MM.1S (cell line): ENCODE results near the gene GP1BA.

ENCODE experiments used
- DNase-seq: peaks from one replicate; pipeline ENCODE4 v3.0.0-alpha.2; 2015
- H2AFZ ChIP-seq: fragments of 300-600 bp; sonication (generic); 2 replicates; pipeline ENCODE4 v1.6.0; 2016; ENCODE audit warnings: antibody characterized with exemption, low read length
- H3F3A ChIP-seq: fragments of 300-600 bp; sonication (generic); 2 replicates; pipeline ENCODE4 v1.6.1; 2016; ENCODE audit warnings: mild to moderate bottlenecking, antibody characterized with exemption, low read length, moderate library complexity, mixed read lengths; ENCODE audit not compliant: insufficient read depth
- H3K27ac ChIP-seq: fragments of 300-600 bp; sonication (generic); 2 replicates; pipeline ENCODE4 v1.5.1; 2016; ENCODE audit warnings: mild to moderate bottlenecking, low read length
- H3K27me3 ChIP-seq: fragments of 300-600 bp; sonication (generic); replicated peaks from 2 replicates; pipeline ENCODE4 v1.6.0; 2016; ENCODE audit warnings: low read length; ENCODE audit not compliant: insufficient read depth
- H3K36me3 ChIP-seq: fragments of 300-600 bp; sonication (generic); replicated peaks from 2 replicates; pipeline ENCODE4 v1.6.1; 2016; ENCODE audit warnings: mild to moderate bottlenecking, low read length, mixed read lengths; ENCODE audit not compliant: insufficient read depth
- H3K4me1 ChIP-seq: fragments of 300-600 bp; sonication (generic); 2 replicates; pipeline ENCODE4 v1.6.1; 2016; ENCODE audit warnings: low read length, mixed read lengths
- H3K4me2 ChIP-seq: fragments of 300-600 bp; sonication (generic); 2 replicates; pipeline ENCODE4 v1.6.0; 2016; ENCODE audit warnings: low read depth, low read length
- H3K4me3 ChIP-seq: fragments of 300-600 bp; sonication (generic); 2 replicates; pipeline ENCODE4 v1.5.1; 2016; ENCODE audit warnings: low read length, mixed read lengths
- H3K79me2 ChIP-seq: fragments of 300-600 bp; sonication (generic); 2 replicates; pipeline ENCODE4 v1.6.1; 2016; ENCODE audit warnings: mixed run types, low read length, mixed read lengths
- H3K9ac ChIP-seq: fragments of 300-600 bp; sonication (generic); 2 replicates; pipeline ENCODE4 v1.6.1; 2016; ENCODE audit warnings: low read length, mixed read lengths
- H3K9me2 ChIP-seq: fragments of 300-600 bp; sonication (generic); replicated peaks from 2 replicates; pipeline ENCODE4 v1.6.1; 2016; ENCODE audit warnings: mild to moderate bottlenecking, low read length, mixed read lengths; ENCODE audit not compliant: insufficient read depth
- H3K9me3 ChIP-seq: fragments of 300-600 bp; sonication (generic); replicated peaks from 2 replicates; pipeline ENCODE4 v1.6.1; 2016; ENCODE audit warnings: mild to moderate bottlenecking, low read length, mixed read lengths; ENCODE audit not compliant: insufficient read depth
- H4K20me1 ChIP-seq: fragments of 300-600 bp; sonication (generic); 2 replicates; pipeline ENCODE4 v1.6.1; 2016; ENCODE audit warnings: mild to moderate bottlenecking, low read length, moderate library complexity, mixed read lengths; ENCODE audit not compliant: insufficient read depth
- CTCF ChIP-seq: fragments of 300-600 bp; sonication (generic); IDR thresholded peaks from 2 replicates; pipeline ENCODE4 v1.5.1; 2016; ENCODE audit warnings: antibody characterized with exemption, low read length, mixed read lengths
- EZH2 ChIP-seq: fragments of 300-600 bp; sonication (generic); optimal IDR thresholded peaks from 2 replicates; pipeline ENCODE3; 2017; ENCODE audit warnings: low read depth, mild to moderate bottlenecking, antibody characterized with exemption, low read length, mixed read lengths
- EZH2phosphoT487 ChIP-seq: fragments of 300-600 bp; sonication (generic); IDR thresholded peaks from 2 replicates; pipeline ENCODE4 v1.6.1; 2018; ENCODE audit warnings: antibody characterized with exemption, low read length

The GP1BA gene

GRCh38 chr17:4887581-4887980 lies 44.5 kb upstream of the GP1BA start:
- Histone ChIP-seq H3K4me1 (no peaks in the 10 kb centered on the region), H4K20me1 (no peaks in the 10 kb centered on the region), H3K36me3 (no peaks in the 10 kb centered on the region), H2AFZ (no peak overlapping the region), H3K27ac (no peak overlapping the region), H3K9me3 (no peaks in the 10 kb centered on the region), H3F3A (no peaks in the 10 kb centered on the region), H3K9me2 (no peaks in the 10 kb centered on the region), H3K4me3 (no peak overlapping the region), H3K4me2 (no peak overlapping the region), H3K27me3 (no peaks in the 10 kb centered on the region), H3K79me2 (no peaks in the 10 kb centered on the region), H3K9ac (no peak overlapping the region)
- TF ChIP-seq CTCF = no peak
- DNase-seq = no peak

- no peak for TF ChIP-seq CTCF
- no peak for TF ChIP-seq EZH2phosphoT487
- TF ChIP-seq EZH2 = no peak
- no peak overlapping the region for H3K4me2 ChIP-seq
Observed at GRCh38 chr17:4891411-4892410, 40.4 kb upstream of the GP1BA start.

GRCh38 chr17:4892499-4893221 lies 39.4 kb upstream of the GP1BA start:
- Histone ChIP-seq H3K27me3 (no peaks in the 10 kb centered on the region), H3K9ac (no peak overlapping the region), H3F3A (no peaks in the 10 kb centered on the region), H3K4me1 (no peaks in the 10 kb centered on the region), H3K9me2 (no peaks in the 10 kb centered on the region), H3K9me3 (no peaks in the 10 kb centered on the region), H4K20me1 (no peaks in the 10 kb centered on the region), H3K27ac (no peak overlapping the region), H3K79me2 (no peaks in the 10 kb centered on the region), H3K4me3 (no peak overlapping the region), H3K36me3 (no peaks in the 10 kb centered on the region), H3K4me2 (no peak overlapping the region), H2AFZ (no peak overlapping the region)
- no peak for TF ChIP-seq CTCF
- no peak for TF ChIP-seq EZH2phosphoT487
- TF ChIP-seq EZH2 = no peak
- DNase-seq = no peak

More at GRCh38 chr17:4891411-4892410, 40.4 kb upstream of the GP1BA start:
- H3K27me3 ChIP-seq = no peaks in the 10 kb centered on the region
- H3K9ac ChIP-seq = no peak overlapping the region
- H3F3A ChIP-seq = no peaks in the 10 kb centered on the region
- H3K36me3 ChIP-seq = no peaks in the 10 kb centered on the region
- no peaks in the 10 kb centered on the region for H3K4me1 ChIP-seq
- no peak for DNase-seq
- H3K9me2 ChIP-seq = no peaks in the 10 kb centered on the region
- H4K20me1 ChIP-seq = no peaks in the 10 kb centered on the region
- no peaks in the 10 kb centered on the region for H3K9me3 ChIP-seq
- H3K4me3 ChIP-seq = no peak overlapping the region
- H2AFZ ChIP-seq = no peak overlapping the region
- H3K27ac ChIP-seq = no peak overlapping the region
- no peaks in the 10 kb centered on the region for H3K79me2 ChIP-seq
